ENCODE results near the gene SGCB. TPM values are rescaled to one million over a fixed set of nuclear protein-coding genes. Genes with fewer than 3 reads are reported as not detected.
"Not testable (repeated sequence)": the region's sequence is repeated elsewhere in the genome, so short reads cannot be mapped to it uniquely, and the experiment has no call there.

The SGCB gene, protein sequence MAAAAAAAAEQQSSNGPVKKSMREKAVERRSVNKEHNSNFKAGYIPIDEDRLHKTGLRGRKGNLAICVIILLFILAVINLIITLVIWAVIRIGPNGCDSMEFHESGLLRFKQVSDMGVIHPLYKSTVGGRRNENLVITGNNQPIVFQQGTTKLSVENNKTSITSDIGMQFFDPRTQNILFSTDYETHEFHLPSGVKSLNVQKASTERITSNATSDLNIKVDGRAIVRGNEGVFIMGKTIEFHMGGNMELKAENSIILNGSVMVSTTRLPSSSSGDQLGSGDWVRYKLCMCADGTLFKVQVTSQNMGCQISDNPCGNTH
- polyA plus RNA-seq (ENCODE audit: insufficient read length in 4 of 4), result 10 to 100 TPM; 44.6 to 55.2 (median 50.5) TPM

DNA sequence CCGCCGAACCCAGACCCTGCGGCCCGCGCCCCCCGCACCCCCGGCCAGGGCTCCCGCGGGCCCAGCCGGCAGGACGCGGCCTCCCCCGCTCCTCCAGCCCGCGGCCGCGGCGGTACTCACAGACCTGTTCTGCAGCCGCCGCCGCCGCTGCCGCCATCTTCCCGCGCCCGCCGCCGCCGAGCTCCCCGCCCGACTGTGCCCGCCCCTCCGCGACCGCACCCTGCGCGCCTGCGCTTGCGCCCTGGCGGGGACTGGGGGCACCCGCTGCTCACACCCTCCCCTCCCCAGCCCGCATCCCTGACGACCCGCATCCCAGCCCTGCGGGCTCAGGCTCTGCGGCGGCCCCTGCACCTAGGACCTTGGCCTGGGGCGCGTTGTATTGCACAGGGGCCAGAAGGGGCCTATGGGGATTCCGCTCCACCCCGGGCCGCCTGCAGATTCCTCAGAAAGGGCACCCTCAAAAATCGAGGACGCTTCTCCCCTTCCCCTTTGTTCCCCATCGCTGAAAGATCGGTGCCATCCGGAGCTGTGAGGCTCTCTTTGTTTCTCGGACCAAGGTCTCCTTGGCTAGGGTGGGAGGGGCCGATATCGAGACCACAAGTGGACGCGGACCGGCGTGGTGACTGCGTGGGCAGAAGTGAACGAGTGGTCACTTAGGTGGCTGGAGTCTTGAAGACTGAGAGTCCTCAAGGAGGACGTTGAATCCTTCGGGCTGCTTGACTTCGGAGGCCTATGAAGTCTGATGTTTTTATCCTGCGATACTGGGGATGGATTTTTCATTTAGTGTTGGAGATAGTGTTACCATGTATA lies at the start of gene SGCB:
Gene SGCB, minus strand, starts transcription at position 197 of the 810 bp plus-strand sequence. Its CDS starts 40 bp downstream, at position 157.
- DNase-seq (ENCODE audit: low read depth in 4 of 4, low spot score in 3 of 4), result peak in 2 of 4 donors; percentile 35 to 50

DNA sequence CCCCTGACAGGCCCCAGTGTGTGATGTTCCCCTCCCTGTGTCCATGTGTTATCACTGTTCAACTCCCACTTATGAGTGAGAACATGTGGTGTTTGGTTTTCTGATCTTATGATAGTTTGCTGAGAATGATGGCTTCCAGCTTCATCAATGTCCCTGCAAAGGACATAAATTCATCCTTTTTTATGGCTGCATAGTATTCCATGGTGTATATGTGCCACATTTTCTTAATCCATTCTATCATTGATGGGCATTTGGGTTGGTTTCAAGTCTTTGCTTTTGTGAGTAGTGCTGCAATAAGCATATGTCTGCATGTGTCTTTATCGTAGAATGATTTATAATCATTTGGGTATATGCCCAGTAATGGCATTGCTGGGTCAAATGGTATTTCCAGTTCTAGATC lies 48.3 kb upstream of the SGCB start:
- not testable (repeated sequence) for DNase-seq (ENCODE audit: low read depth in 4 of 4, low spot score in 3 of 4)

DNA sequence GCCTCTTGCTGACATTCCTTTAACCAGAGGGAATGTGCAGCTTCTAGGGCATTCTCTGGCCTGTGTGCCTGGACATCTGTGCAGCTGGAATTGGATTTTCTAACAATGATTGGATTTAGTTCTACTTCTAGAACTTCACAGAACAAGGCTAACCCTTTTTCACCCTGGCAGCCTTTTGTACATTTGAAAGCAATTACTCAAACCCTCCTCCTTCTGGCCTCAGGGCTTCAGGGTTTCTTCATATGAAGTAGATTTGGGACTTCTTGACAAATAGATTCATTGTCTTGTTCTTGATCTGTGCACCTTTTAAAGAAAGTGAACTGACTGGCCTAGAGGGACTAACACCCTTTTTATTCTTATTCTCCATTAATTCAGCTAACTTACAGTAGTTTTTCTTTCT lies 43.1 kb upstream of the SGCB start:
- DNase-seq (ENCODE audit: low read depth in 4 of 4, low spot score in 3 of 4), result no peak

DNA sequence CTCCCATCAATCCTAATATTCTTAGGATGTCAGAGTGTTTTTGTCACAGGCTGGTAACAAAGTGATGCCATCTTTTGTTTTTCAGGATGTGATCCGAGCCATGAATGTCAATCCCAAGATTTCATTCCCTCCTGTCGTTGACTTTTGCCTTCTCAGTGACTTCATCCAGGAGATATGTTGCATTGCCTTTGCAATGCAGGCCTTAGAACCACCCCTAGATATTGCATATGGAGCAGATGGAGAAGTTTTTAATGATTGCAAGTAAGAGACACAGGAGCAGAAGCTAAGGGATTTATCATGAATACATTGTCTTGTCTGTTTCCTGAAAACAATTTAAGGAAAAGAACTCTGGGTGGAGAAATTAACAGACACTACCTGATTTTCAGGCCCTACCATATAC lies 41.6 kb upstream of the SGCB start:
- DNase-seq (ENCODE audit: low read depth in 4 of 4, low spot score in 3 of 4), result no peak

DNA sequence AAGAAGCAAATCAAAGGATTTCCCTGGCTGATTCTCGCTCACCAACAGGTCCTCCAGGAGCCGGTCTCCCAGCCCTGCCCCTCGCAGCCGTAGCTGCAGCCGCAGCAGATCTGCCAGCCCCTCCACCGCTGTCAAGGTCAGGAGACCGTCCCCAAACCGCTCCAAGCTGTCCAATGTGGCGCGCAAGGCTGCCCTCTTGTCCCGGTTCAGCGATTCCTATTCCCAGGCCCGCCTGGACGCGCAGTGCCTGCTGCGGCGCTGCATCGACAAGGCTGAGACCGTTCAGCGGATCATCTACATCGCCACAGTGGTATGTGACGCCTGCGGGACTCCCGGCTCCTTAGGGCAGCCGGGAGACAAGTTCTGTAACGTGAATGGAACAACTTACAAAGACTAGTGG lies 38.6 kb upstream of the SGCB start:
- DNase-seq (ENCODE audit: low read depth in 4 of 4, low spot score in 3 of 4), result peak in 2 of 4 donors; percentile 16 to 30

DNA sequence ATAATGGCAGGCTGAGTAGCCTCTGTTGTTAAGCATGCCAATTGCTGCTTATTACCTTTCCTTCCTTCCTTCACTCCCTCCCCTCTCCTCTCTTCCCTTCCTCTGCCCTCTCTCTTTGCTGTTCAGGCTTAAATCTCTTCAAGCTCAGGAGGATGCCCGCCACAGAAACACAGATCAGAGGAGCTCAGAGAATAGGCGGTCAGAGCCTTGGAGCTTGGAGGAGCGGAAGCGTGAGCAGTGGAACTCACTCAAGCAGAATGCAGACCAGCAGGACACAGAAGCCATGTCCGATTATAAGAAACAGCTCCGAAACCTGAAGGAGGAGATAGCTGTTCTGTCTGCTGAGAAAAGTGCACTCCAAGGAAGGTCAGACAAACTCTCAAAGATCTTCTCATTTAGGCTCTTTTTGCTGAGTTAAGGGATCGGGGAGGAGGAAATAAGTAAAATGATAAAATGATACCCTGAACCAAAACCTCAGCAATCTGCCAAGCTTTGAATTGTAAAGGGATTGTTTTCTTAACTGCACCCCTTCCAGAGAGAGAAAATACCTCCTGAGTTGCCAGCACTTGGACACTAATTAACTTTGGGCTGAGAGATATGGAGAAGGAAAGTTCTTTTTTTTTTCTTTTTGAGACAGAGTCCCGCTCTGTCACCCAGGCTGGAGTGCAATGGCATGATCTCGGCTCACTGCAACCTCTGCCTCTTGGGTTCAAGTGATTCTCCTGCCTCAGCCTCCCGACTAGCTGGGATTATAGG lies 33.9 kb upstream of the SGCB start:
- no peak for DNase-seq (ENCODE audit: low read depth in 4 of 4, low spot score in 3 of 4)

DNA sequence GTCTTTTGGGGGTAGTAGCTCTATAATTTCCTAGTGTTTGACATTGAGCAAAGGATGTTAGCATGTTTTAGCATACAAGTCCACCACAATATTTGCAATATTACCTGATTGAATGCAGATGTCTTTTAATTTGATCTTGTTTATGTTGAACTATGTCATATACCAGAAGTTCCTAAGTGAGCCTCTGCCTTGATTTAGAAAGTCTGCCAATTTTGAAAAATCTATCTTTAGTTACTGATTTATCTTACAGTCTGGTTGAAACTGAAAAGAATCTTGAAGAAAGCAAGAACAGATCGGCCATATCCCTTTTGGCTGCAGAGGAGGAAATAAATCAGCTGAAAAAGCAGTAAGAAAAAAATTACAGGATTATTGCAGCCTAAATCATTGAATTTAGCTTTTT lies 31.5 kb upstream of the SGCB start:
- DNase-seq (ENCODE audit: low read depth in 4 of 4, low spot score in 3 of 4), result no peak

DNA sequence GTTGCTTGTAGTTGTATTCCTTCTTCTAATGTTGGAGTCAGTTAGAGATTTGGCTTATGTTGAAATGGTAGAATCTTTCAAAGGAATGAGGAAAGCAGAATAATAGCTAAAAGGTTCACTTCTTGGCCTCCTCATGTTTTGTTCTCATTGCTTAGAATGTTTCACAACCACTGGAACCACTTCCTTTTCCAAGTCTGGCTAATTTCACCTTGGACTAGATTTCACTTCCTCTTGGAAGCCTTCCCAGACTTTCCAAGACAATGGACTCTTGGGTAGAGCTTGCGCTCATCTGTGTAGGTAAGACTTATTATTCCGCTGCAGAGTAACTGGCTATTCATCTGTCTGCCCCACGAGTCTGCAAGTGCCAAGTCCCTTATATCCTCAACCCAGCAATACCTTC lies 21.3 kb upstream of the SGCB start:
- no peak for DNase-seq (ENCODE audit: low read depth in 4 of 4, low spot score in 3 of 4)

DNA sequence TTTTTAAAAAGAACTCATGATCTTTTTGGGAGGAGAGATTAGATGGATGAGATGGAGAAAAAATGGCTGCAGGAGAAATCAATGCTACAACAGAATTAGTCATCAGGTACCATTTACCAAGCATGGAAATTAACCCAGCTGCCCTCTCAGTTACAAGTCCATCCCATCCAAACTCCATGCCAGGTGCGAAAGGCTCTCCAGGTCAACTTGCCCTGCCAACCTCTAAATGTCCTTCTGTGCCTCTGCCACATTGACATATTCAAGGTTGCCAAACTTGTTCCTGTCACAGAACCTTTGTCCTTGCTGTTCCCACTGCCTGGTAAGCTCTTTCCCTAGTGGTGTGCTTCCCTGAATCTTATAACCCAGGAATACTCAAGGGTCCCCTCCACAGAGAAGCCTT lies 20.2 kb upstream of the SGCB start:
- DNase-seq (ENCODE audit: low read depth in 4 of 4, low spot score in 3 of 4), result no peak

DNA sequence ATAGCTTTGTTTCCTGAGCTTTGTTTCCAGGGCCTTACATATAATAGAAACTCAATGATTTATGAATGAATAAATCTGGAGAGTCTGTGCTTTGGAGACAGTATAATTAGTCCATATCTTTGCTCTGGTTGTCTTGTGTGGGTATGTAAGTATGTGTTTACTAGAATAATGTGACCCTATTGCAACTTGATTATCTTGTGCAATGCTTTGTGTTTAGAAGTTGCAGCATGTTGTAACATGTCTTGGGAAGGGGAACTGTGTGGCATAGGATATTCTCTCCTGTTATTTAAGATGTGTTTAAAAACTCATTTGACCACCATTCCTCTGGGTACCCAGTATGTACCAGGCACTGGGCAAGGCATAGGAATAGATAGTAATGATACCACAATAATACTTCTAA lies 19.1 kb upstream of the SGCB start:
- no peak for DNase-seq (ENCODE audit: low read depth in 4 of 4, low spot score in 3 of 4)

DNA sequence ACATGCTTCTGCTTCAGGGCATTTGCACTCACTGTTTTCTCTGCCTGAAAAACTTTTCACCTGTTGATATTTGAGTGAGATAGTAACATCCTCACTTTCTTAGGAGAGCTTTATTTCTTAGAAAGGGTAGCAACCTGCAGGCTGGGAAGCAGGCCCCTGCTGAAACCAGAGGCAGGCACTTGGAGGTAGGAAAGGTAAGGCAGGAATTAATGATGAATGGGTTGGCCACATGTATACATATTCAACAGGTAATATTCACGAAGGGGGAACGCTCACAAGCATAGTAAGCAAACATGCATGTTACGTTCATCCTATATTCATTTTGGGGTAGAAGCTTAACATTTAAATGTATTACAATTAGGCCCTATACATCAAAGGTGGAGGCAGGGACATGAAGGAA lies 16.2 kb upstream of the SGCB start:
- no peak for DNase-seq (ENCODE audit: low read depth in 4 of 4, low spot score in 3 of 4)

DNA sequence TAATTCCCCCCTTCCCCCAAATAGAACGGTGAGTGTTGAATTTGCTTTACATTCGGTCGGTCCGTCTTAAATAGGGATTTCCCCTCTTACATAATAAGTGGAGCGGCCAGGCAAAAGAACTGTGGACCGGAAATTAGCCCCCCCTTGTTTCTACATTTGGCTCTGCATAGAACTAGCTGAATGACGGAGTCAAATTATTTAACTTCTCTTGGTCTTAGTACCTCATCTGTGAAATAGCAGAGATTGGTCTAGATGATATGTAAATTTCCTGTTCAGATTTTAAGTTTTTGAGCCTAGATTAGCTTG lies 14.3 kb upstream of the SGCB start:
- no peak for DNase-seq (ENCODE audit: low read depth in 4 of 4, low spot score in 3 of 4)

DNA sequence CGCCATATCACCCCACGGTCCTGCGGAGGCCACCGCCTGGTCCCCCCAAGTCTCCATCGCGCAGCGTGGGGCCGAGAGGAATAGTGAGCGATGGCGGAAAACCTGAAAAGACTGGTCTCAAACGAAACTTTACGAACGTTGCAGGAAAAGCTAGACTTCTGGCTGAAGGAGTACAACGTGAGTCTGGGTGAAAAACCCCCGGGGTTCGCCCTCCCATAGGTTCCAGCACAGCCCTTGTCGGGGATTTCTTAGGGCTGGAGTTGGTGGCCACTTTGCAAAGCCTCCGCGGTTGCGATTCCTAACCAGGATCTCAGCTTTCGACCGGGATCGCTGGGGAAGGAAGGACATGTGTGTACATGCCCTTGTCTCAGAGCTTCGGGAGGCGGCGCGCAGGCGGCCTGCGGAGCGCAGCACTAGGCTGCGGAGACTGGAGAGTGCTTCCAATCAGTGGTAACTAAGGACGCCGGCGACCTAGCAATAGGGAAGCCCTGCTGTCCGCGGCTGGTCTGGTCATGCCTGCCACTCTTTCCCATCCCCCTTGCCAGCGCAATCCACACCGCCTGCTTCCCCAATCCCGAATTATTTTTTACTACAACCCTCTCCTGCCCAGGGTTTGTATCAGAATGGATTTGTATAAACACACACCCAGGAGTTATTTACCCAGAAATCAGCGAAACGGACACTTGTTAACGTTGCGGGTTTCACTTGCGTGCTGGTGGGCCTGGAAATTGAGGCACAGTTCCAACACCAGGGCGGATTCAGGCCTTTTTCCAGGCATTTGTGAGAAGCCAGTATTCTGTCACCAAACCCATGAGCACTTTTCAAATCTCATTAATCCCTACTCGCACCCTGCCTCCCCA lies 13.7 kb upstream of the SGCB start:
- no peak for DNase-seq (ENCODE audit: low read depth in 4 of 4, low spot score in 3 of 4)

DNA sequence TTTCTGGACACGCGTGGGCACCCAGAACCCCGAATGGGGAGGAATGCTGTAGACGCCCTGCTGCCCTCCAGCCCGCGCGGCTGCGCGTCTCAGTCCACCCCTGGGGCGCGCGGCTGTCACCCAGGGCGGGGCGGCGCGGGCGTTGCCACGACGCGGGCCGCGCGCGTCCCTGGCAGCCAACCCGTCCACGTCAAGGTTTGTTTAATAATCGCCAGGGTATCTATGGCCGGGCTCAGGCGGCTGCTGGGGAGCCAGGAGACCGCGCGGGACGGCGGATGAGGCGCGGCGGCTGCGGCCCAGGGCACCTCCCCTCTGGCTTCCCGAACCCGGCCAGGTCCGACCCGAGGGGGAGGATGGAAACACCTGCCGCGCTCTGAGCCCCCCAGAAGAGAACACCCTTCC lies 13.1 kb upstream of the SGCB start, which contains the start of gene SPATA18:
Gene SPATA18, plus strand, starts transcription at position 92 of the 402 bp plus-strand sequence. CDS start 401 bp downstream, outside the sequence.
- DNase-seq (ENCODE audit: low read depth in 4 of 4, low spot score in 3 of 4), result no peak

DNA sequence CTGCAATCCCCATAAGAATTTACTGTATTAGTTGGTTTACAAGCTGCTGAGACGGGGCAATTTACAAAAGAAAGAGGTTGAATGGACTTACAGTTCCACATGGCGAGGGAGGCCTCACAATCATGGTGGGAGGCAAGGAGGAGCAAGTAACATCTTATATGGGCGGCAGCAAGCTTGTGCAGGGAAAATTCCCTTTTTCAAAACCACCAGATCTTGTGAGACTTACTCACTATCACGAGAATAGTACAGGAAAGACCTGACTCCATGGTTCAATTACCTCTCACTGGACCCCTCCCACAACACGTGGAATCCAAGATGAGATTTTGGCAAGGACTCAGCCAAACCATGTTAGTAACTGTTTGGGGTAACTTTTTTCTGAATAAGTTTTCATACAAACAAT lies 11.2 kb upstream of the SGCB start:
- no peak for DNase-seq (ENCODE audit: low read depth in 4 of 4, low spot score in 3 of 4)

DNA sequence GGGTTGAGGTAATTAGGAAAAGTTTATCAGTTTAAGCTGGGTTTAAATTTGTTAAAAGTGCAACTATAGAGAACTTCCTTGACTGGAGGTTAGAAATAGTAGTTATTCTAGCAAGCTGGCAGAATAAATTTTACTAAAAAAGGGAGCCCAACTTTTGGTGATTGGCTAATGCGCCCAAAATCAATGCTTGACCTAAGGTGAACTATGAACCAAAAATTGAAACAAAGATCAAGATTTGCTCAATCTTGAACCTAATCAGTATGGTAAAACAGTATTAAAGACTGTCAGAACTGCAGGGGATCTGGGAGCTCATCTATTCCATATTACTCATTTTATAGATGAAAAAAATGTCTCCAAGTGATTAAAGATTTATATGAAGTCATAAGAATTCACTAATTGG lies 6.9 kb upstream of the SGCB start:
- no peak for DNase-seq (ENCODE audit: low read depth in 4 of 4, low spot score in 3 of 4)

DNA sequence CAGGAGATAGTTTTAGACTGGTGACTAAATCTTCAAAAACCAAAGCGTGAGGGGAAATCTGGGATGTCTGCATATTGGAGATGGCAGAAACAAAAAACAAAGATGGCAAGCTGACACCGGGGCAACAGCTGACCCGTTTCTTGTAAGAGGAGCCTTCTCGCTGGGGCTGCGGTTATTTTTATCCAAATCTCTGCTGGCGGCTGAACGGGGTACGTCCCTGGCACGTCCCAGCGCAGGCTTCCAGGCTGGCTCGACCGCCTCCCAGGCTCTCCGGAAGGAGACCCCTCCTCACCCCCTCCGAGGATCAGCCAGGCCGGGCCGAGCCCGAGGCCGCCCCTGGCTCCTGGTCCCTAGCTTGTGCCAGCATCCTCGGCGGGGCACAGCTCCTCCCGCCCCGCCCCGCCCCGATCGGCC lies 403 bp downstream of the SGCB start:
- peak in 1 of 4 donors; percentile 27 for DNase-seq (ENCODE audit: low read depth in 4 of 4, low spot score in 3 of 4)

DNA sequence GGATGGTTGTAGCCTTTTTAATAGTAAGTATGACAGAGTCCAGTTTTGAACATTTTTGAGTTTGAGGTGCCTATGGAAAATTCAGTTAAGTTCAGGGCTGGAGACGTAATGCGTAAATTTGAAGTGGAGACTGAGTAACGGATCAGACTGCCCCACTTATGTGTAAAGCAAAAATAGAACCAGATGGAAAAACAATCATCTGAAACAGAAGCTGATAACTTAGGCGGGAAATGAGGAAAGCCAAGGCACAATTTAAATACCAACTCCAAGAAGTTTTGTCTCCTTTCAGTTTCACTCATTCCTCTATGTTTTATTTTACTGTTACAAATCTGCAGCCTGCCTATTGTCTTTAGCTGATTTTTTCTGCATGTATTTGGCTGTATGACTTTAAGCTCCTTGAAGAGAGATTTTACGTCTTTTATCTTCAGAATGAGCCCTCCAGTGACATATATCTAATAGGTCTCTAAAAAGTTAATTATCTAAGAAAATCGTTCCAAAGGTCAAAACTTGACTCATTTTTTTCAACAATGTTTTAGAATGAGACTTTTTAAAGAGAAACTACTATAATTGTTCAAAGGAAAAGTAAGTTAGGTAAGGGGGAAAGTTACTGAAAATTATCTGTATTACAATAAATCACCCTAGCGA lies 1.1 kb downstream of the SGCB start:
- DNase-seq (ENCODE audit: low read depth in 4 of 4, low spot score in 3 of 4), result no peak

DNA sequence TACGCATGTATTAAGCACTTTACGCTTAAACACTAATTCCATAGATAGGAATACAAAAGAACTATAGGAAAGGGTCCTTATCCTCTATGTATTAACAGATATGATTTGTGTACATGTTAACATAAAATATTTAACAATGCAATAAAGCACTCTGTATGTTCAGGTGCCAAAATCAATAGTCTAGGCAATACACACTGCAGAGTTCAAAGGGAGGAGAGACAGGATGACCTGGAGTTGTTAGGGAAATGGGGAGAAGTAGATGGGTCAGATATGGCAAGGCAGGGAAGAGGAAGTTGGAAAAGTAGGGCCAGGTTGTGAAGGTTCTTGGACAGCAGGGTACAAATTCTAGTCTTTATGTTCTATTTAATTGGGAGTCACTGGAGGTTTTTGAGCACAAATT lies 2.9 kb downstream of the SGCB start:
- no peak for DNase-seq (ENCODE audit: low read depth in 4 of 4, low spot score in 3 of 4)

DNA sequence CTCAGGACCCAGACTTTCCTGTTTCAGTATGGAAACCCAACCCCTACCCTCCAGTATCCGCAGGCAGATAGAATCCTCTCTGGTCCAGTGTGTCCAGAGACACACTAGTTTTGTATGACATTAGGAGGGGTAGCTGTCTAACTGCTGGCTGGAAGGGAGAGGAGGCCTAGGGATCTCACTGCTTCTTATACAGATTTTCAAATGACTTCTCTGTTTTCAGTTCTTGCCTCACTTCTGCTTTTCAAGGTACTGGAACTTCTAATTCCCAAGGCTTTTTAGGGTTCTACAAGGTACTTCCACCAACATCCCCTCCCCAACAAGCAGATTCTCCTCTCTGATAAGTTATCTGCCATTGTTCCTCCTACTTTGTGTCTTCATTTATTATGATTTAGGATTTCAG lies 6.1 kb downstream of the SGCB start:
- no peak for DNase-seq (ENCODE audit: low read depth in 4 of 4, low spot score in 3 of 4)
